ENCODE measurements around the gene NRG3.

- no peak for TF ChIP-seq CTCF (IDR thresholded peaks at IDR 0.05)
- TF ChIP-seq POLR2A (IDR thresholded peaks at IDR 0.05), result no peak
Measured at GRCh38 chr10:82402906-82403401, 528.0 kb downstream of the NRG3 start.

Measured in gastroesophageal sphincter (tissue), 3 donors.